Mesodermal cell (in vitro differentiated cells): Measurements from ENCODE around the gene CHEK2.
"Not testable (repeated sequence)": the region's sequence is repeated elsewhere in the genome, so short reads cannot be mapped to it uniquely, and the experiment has no call there.

ENCODE experiments used
- H3K27ac ChIP-seq: 2 replicates; pipeline ENCODE4 v1.7.0; 2013; ENCODE audit warnings: mild to moderate bottlenecking, low read depth, low read length, moderate library complexity; ENCODE audit not compliant: severe bottlenecking
- H3K36me3 ChIP-seq: 2 replicates; pipeline ENCODE4 v1.7.1; 2013; ENCODE audit warnings: mild to moderate bottlenecking, low read length, moderate library complexity; ENCODE audit not compliant: control insufficient read depth, insufficient read depth
- H3K4me1 ChIP-seq: one replicate; pipeline ENCODE4 v1.7.1; 2013; ENCODE audit warnings: mild to moderate bottlenecking, low read length; ENCODE audit not compliant: insufficient read depth, control insufficient read depth, poor library complexity, severe bottlenecking
- H3K4me3 ChIP-seq: 2 replicates; pipeline ENCODE4 v1.7.0; 2013; ENCODE audit warnings: low read length, control low read depth, mild to moderate bottlenecking; ENCODE audit not compliant: insufficient read depth, poor library complexity, severe bottlenecking; ENCODE audit errors: extremely low read depth
- H3K9me3 ChIP-seq: 2 replicates; pipeline ENCODE4 v1.7.1; 2013; ENCODE audit warnings: mild to moderate bottlenecking, low read length, moderate library complexity; ENCODE audit not compliant: control insufficient read depth
- WGBS, 2 experiments: methylation state at CpG; one replicate each; pipeline ENCODE4 v1.1.5; 2013; ENCODE audit warnings: missing lambda C conversion rate in 2 of 2; ENCODE audit not compliant: insufficient coverage in 2 of 2; 5-methylcytosine and 5-hydroxymethylcytosine counted together

The CHEK2 gene

GRCh38 chr22:28715611-28716010 is 26.0 kb downstream of the CHEK2 start:
- Histone ChIP-seq H3K4me3 (no peak overlapping the region), H3K9me3 (no peaks in the 10 kb centered on the region), H3K4me1 (peaks cover 14% of the 10 kb centered on the region), H3K27ac (no peak overlapping the region), H3K36me3 (peaks cover 12% of the 10 kb centered on the region)
- WGBS, 2 experiments: 83 to 98% methylated on average over 5 to 7 of the region's 7 CpGs

GRCh38 chr22:28714043-28714628 is 27.5 kb downstream of the CHEK2 start:
- WGBS, 2 experiments: no CpG with 5 or more reads among the region's 2 CpGs
- Histone ChIP-seq H3K27ac (no peak overlapping the region), H3K4me1 (peaks cover 21% of the 10 kb centered on the region), H3K4me3 (no peak overlapping the region), H3K36me3 (peaks cover 12% of the 10 kb centered on the region), H3K9me3 (no peaks in the 10 kb centered on the region)

GRCh38 chr22:28711820-28712777 is 29.5 kb downstream of the CHEK2 start:
- Histone ChIP-seq H3K4me3 (no peak overlapping the region), H3K4me1 (peaks cover 21% of the 10 kb centered on the region), H3K27ac (peak overlapping the region; percentile 88), H3K36me3 (peaks cover 16% of the 10 kb centered on the region), H3K9me3 (no peaks in the 10 kb centered on the region)
- 93 to 100% methylated on average over 1 to 4 of the region's 6 CpGs for WGBS, 2 experiments

DNA sequence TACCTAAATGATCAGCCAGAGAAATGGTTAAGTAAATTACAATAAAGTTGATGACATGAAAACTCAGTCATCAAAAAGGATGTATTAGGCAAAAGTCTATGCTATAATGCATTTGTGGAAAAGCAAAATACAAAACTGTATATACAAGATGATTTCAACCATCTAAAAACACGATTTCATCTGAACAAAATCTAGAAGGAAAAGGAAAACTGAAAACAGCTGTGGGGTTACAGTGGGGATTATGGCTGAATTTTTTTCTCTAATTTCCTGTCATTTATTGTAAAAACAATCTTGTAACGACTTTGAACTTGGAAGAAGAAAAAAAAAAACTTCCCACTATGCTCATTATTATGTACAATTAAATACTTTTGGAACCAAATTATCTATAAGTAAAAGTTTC is 30.3 kb downstream of the CHEK2 start:
- Histone ChIP-seq H3K9me3 (no peaks in the 10 kb centered on the region), H3K4me3 (no peak overlapping the region), H3K36me3 (peaks cover 15% of the 10 kb centered on the region), H3K27ac (peak overlapping the region; percentile 57), H3K4me1 (peaks cover 21% of the 10 kb centered on the region)
- no CpG with 5 or more reads among the region's 2 CpGs for WGBS, 2 experiments

DNA sequence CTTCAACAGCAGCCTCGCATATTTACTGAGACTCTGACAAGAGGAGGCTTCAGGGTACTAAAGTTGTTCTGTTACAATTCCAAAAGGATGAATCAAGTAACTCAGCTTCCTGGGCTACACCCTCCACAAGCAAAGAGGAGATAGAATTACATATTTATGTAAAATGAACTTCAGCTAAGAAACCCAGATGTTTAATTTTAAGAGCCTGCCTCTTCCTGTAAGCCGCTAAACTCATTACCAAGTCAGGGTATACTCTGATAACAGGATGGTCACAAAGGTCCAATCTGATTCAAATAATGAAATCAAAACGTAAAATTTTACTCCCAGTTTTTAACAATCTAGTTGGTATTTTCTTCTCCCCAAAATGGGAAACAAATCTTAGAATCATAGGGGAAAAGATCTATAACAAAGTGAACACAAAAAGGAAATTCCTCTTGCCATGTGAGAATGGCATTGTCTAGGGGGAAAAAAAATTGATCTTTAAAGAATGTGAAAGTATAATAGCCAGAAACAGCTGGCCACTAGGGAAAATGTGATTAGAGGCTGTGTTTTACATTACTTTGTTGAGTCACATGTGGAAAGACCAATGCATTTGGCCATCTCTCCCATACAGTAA is 30.9 kb downstream of the CHEK2 start:
- no peak overlapping the region for H3K4me3 ChIP-seq
- peak overlapping the region; percentile 57 for H3K27ac ChIP-seq
- H3K9me3 ChIP-seq: no peaks in the 10 kb centered on the region
- peaks cover 21% of the 10 kb centered on the region for H3K36me3 ChIP-seq
- H3K4me1 ChIP-seq: peaks cover 21% of the 10 kb centered on the region
- 82 to 100% methylated on average over 1 to 2 of the region's 3 CpGs for WGBS, 2 experiments

DNA sequence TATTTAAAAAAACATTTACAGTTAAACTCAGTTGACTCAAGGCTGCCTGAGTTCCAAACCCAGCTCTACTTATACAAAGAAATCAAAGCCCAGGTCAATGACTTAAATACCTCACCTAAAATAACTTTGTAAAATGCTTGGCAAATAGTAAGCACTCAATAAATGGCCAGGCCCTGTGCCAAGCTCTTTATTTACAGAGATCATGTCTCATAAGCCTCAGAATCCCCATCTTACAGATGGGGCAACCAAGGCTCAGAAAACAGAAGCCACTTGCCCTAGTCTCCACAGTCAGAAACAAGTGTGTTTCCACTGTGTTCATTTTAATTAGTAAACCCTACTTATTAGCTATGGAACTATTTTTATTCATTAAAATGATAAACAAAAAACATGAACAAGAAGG is 31.5 kb downstream of the CHEK2 start:
- Histone ChIP-seq H3K27ac (peak overlapping the region; percentile 57), H3K4me1 (peaks cover 21% of the 10 kb centered on the region), H3K9me3 (no peaks in the 10 kb centered on the region), H3K36me3 (peaks cover 21% of the 10 kb centered on the region), H3K4me3 (no peak overlapping the region)

- 87 to 96% methylated on average over 2 to 4 of the region's 6 CpGs for WGBS, 2 experiments
Measured at GRCh38 chr22:28706845-28707244, 34.8 kb downstream of the CHEK2 start.

GRCh38 chr22:28703436-28703835 is 38.2 kb downstream of the CHEK2 start:
- Histone ChIP-seq H3K4me3 (no peak overlapping the region), H3K36me3 (peaks cover 17% of the 10 kb centered on the region), H3K27ac (no peak overlapping the region), H3K9me3 (no peaks in the 10 kb centered on the region), H3K4me1 (no peaks in the 10 kb centered on the region)

More at GRCh38 chr22:28706845-28707244, 34.8 kb downstream of the CHEK2 start:
- Histone ChIP-seq H3K4me3 (no peak overlapping the region), H3K27ac (no peak overlapping the region), H3K4me1 (peaks cover 12% of the 10 kb centered on the region), H3K36me3 (peaks cover 18% of the 10 kb centered on the region), H3K9me3 (no peaks in the 10 kb centered on the region)

- Histone ChIP-seq H3K4me1 (no peaks in the 10 kb centered on the region), H3K36me3 (peaks cover 15% of the 10 kb centered on the region), H3K27ac (no peak overlapping the region), H3K9me3 (no peaks in the 10 kb centered on the region), H3K4me3 (no peak overlapping the region)
- WGBS, 2 experiments: 100% methylated on average over 2 of the region's 2 CpGs; no CpG with 5 or more reads in 1 of the 2 experiments
Measured at GRCh38 chr22:28702891-28703290, 38.7 kb downstream of the CHEK2 start.

- not testable (repeated sequence) for H3K9me3 ChIP-seq, H3K36me3 ChIP-seq, H3K27ac ChIP-seq, H3K4me3 ChIP-seq, H3K4me1 ChIP-seq
- WGBS, 2 experiments: 85% methylated on average over 5 of the region's 6 CpGs; no CpG with 5 or more reads in 1 of the 2 experiments
Measured at GRCh38 chr22:28693041-28693760, 48.4 kb downstream of the CHEK2 start.
